T-helper 2 cell treated with Interferon-gamma antibody and Interleukin-4, amounts not matched to agents 5 μg/mL and 100 μg/mL, for 36 hours (primary cell): ENCODE data around the gene SGMS1.

Source experiments
- DNase-seq: peaks from one replicate; pipeline ENCODE4 v3.0.0; 2021; ENCODE audit warnings: low spot score
- H3K27ac Mint-ChIP-seq: one replicate; pipeline ENCODE4 v1.8.0; 2021; ENCODE audit warnings: mild to moderate bottlenecking, mixed read lengths
- H3K27me3 Mint-ChIP-seq: one replicate; pipeline ENCODE4 v1.8.0; 2021; ENCODE audit warnings: low read depth, mixed read lengths
- H3K36me3 Mint-ChIP-seq: one replicate; pipeline ENCODE4 v1.8.0; 2021; ENCODE audit warnings: low read depth, mixed read lengths
- H3K4me1 Mint-ChIP-seq: one replicate; pipeline ENCODE4 v1.8.0; 2021; ENCODE audit warnings: low read depth, mixed read lengths
- H3K4me3 Mint-ChIP-seq: one replicate; pipeline ENCODE4 v1.8.0; 2022; ENCODE audit warnings: mild to moderate bottlenecking, moderate library complexity, mixed read lengths
- H3K9me3 Mint-ChIP-seq: one replicate; pipeline ENCODE4 v1.8.0; 2021; ENCODE audit warnings: mixed read lengths

Gene SGMS1

DNA sequence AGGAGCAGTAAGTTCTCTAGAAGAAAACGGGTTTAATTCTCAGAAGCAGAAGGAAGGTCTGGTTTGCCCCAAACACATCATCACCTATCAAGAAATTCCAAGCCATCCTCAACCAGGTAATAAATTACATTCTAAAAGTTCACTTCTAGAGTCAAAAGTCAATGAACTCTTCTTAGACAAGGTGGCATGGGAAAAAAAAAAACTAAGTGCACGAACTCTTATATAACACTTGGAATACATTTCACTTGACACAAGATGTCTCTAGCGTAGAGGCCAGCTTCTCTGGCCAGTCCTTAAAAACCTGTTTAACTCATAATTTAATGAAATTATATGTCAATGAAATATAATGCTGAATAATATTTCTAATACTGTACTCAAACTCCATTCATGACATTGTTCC is 200.3 kb downstream of the SGMS1 start:
- peaks cover 3% of the 10 kb centered on the region for H3K36me3 Mint-ChIP-seq
- no peak for DNase-seq
- H3K4me1 Mint-ChIP-seq, result peaks cover 30% of the 10 kb centered on the region
- H3K27me3 Mint-ChIP-seq, result peaks cover 3% of the 10 kb centered on the region
- no peak overlapping the region for H3K4me3 Mint-ChIP-seq
- H3K27ac Mint-ChIP-seq, result no peak overlapping the region
- H3K9me3 Mint-ChIP-seq, result no peaks in the 10 kb centered on the region

DNA sequence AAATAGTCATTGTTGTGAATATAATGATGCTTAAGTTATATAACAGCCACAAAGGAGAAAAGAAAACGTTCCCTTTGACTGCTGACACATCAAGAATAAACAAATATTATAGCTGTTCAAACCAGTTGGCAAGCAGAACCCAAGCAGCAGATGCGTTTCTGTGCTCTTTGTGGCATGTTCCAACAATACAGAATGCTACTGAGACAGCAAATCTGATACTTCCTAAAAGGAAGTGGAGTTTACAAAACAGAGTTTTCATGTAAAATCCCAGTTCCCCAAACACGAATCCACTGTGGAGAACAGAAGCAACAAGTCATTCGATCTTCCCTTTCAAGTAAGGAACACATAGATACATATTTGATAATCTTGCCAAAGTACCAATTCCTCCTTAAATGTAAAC is 201.5 kb downstream of the SGMS1 start:
- peaks cover 35% of the 10 kb centered on the region for H3K4me1 Mint-ChIP-seq
- no peak overlapping the region for H3K27ac Mint-ChIP-seq
- DNase-seq, result no peak

DNA sequence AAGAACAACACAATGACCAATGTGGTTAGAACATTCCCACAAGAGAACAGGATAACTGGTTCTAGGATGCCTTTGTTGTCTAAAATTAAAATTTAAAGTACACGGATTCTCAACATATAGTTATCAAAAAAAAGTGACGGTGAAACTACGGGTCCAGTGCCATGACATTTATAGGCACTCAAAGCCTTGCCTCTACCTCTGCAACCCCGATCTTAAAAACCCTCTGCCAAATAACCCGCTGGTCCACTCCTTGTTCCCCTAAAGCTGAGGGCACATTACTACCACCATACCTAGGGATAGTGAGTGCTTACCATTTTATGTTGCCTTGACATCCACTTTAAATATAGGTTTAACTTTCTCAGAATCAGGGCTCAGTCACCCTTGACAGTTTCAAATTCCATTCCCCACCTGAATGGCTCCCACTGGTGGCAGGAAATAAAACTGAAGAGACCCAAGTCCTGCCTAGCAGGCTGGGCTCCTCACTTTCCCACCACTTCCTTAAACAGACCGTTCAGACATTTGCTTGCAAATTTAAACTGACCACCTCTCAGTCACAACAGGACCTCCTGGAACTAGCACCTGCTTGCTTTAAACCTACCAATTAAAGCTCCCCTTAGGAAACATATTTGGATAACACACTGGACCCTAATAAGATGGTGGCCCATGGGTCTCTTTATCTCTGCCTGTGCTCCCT is 202.6 kb downstream of the SGMS1 start:
- H3K27me3 Mint-ChIP-seq, result peaks cover 3% of the 10 kb centered on the region
- H3K27ac Mint-ChIP-seq, result peak overlapping the region; percentile 4
- no peak overlapping the region for H3K4me3 Mint-ChIP-seq
- peak; percentile 27 for DNase-seq
- peaks cover 5% of the 10 kb centered on the region for H3K36me3 Mint-ChIP-seq
- H3K4me1 Mint-ChIP-seq, result peaks cover 34% of the 10 kb centered on the region
- H3K9me3 Mint-ChIP-seq, result no peaks in the 10 kb centered on the region

More for the DNA sequence above, 201.5 kb downstream of the SGMS1 start:
- no peak overlapping the region for H3K4me3 Mint-ChIP-seq
- H3K36me3 Mint-ChIP-seq, result peaks cover 2% of the 10 kb centered on the region
- no peaks in the 10 kb centered on the region for H3K9me3 Mint-ChIP-seq
- peaks cover 3% of the 10 kb centered on the region for H3K27me3 Mint-ChIP-seq

DNA sequence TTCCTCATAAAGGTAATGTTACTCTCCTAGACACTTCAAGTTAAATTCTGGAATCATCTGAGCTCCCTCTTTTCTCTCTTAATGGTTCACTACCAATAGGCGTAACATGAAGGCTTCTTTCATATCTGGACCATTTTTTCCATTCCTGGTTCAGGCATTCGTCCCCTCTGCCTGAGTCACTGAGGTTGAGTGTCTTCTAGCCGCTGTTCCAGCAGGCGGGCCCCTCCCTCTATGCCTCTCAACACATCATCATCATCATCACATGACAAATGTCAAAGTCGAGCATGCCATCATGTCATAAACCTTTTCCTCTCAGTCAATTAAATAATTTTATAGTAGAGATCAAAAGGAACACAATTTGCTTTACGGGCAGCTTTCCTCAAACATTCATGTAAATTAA is 203.6 kb downstream of the SGMS1 start:
- peaks cover 42% of the 10 kb centered on the region for H3K4me1 Mint-ChIP-seq
- no peak for DNase-seq
- H3K27me3 Mint-ChIP-seq, result peaks cover 3% of the 10 kb centered on the region
- peak overlapping the region; percentile 53 for H3K27ac Mint-ChIP-seq
- no peaks in the 10 kb centered on the region for H3K9me3 Mint-ChIP-seq
- peak overlapping the region; percentile 9 for H3K4me3 Mint-ChIP-seq
- peaks cover 8% of the 10 kb centered on the region for H3K36me3 Mint-ChIP-seq

DNA sequence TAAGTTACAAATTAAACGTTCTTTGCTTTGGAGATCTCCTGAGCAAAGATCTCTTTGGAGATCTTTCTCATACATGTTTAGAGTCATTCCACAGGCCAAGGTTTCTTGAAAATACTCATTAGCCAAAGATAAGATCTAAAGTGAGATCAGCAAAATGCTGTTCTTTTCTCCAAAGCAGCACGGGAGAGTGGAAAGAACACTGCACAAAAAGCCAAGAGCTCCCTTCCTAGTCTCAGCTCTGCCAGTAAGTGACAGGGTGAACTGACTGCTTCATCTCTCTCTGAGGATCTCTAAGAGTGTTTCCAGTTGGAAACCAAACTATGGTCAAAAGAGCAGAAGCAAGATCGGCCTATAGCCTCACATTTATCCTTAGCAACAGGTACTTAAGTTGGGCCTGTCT is 204.0 kb downstream of the SGMS1 start:
- H3K36me3 Mint-ChIP-seq, result peaks cover 9% of the 10 kb centered on the region
- H3K27me3 Mint-ChIP-seq, result peaks cover 3% of the 10 kb centered on the region
- H3K4me3 Mint-ChIP-seq, result peak overlapping the region; percentile 9
- H3K27ac Mint-ChIP-seq, result peak overlapping the region; percentile 53
- H3K9me3 Mint-ChIP-seq, result no peaks in the 10 kb centered on the region
- DNase-seq, result no peak
- peaks cover 44% of the 10 kb centered on the region for H3K4me1 Mint-ChIP-seq

DNA sequence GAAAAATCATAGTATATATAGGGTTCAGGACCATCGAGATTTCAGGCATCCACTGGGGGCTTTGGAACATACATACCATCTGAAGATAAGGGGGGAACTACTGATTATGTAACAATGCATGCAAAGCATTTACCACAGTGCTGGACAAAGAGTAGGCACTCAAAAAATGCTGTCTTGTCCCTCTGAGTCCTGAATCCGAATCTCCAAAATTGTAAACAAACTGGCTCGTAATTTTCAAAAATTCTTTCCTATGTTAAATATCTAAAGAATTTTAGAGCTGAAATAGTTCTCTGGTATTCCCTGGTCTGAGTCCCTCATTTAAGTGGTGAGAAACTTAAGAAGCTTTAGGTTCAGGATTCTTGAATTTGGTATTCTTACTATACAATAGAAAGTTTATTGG is 204.7 kb downstream of the SGMS1 start:
- Mint-ChIP-seq H3K4me1 (peaks cover 48% of the 10 kb centered on the region), H3K9me3 (no peaks in the 10 kb centered on the region), H3K27me3 (peaks cover 3% of the 10 kb centered on the region), H3K27ac (no peak overlapping the region), H3K36me3 (peaks cover 9% of the 10 kb centered on the region), H3K4me3 (peak overlapping the region; percentile 90)
- no peak for DNase-seq

DNA sequence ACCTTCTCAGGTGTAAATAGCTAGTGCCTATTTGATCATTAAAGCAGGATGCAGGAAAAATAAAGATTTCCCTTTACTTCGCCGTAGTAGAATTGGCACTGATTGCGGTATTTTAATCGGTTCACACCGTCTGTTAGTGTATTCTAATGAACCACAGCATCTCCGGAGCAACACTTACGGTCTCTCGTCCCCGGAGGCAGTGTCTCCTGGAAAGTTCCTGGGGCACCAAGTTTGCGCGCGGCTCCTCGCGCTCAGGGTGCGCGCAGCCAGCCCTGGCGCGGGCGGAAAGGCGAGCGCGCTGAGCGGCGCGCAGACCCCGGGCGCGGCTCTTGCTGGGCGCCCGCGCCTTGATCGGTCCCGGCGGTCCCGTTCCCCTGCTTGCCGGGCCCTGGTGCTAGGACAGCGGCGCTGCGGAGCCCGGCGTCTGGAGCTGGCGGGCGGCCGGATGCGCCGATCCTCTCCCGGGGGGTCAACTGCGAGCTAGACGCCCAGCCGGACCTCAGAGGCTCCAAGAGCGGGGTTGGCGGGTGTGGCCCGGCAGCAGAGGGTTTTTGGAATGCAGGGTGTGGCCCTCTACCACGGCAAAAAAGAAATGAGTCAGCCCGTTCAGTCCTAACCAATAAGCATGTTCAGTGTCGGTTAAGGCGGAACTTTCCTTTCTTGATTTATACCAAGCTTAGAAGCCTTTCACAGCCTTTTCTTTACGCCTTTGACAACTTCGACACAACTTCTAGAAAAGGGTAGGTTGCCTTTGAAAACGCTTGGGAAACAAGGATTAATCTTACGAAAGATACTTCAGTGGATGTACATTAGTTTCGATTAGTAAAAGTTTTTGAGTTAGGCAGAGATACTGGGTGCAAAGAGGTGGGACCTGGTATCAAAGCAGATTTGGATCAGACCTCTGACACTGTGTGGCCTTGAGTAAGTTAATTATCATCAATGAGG is 205.6 kb downstream of the SGMS1 start:
- DNase-seq, result peak; percentile 70
- no peaks in the 10 kb centered on the region for H3K9me3 Mint-ChIP-seq
- H3K4me1 Mint-ChIP-seq, result peaks cover 52% of the 10 kb centered on the region
- peak overlapping the region; percentile 90 for H3K4me3 Mint-ChIP-seq
- peak overlapping the region; percentile 93 for H3K27ac Mint-ChIP-seq
- no peaks in the 10 kb centered on the region for H3K27me3 Mint-ChIP-seq
- H3K36me3 Mint-ChIP-seq, result peaks cover 9% of the 10 kb centered on the region

DNA sequence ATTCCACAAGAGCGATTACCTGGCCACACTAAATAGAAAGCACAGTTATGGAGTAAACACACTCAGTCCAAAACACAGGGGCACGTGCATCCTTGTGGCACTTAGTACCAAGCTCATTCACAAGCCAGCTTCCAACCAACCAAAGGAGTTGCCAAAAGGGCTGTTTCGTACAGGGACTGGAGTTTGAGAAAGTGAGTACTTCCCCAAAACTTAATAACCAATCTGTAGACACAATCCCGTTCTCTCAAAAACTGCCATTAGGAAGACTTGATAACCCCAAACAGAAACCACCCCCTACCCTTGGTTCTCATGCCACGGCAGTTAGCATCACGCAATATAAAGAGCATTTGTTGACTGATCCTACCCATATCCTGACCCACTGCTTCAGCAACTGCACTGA is 206.3 kb downstream of the SGMS1 start:
- Mint-ChIP-seq H3K9me3 (no peaks in the 10 kb centered on the region), H3K36me3 (peaks cover 9% of the 10 kb centered on the region), H3K4me1 (peaks cover 54% of the 10 kb centered on the region), H3K27ac (peak overlapping the region; percentile 67), H3K4me3 (peak overlapping the region; percentile 90), H3K27me3 (no peaks in the 10 kb centered on the region)
- no peak for DNase-seq

DNA sequence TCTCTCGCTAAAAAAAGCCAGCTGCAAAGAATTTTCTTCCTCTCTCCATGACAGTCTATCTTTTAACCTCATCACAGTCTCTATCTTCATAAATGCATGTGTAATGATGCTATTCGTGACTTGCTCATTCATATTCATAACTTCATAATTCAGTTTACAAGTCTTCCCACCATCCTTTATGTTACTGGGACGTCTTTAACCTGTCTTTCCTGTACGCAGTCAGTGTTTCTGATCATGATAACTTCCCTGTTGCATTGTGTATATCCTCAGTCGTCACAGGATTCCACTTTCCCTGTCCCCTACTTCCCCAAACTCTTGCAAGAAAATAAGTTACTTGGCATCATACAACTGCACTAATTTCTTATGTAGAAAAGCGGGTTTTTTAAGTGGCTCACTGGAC is 206.9 kb downstream of the SGMS1 start:
- peaks cover 58% of the 10 kb centered on the region for H3K4me1 Mint-ChIP-seq
- H3K36me3 Mint-ChIP-seq, result peaks cover 10% of the 10 kb centered on the region
- H3K27me3 Mint-ChIP-seq, result no peaks in the 10 kb centered on the region
- no peak overlapping the region for H3K27ac Mint-ChIP-seq
- no peak for DNase-seq
- H3K9me3 Mint-ChIP-seq, result no peaks in the 10 kb centered on the region
- peak overlapping the region; percentile 74 for H3K4me3 Mint-ChIP-seq

DNA sequence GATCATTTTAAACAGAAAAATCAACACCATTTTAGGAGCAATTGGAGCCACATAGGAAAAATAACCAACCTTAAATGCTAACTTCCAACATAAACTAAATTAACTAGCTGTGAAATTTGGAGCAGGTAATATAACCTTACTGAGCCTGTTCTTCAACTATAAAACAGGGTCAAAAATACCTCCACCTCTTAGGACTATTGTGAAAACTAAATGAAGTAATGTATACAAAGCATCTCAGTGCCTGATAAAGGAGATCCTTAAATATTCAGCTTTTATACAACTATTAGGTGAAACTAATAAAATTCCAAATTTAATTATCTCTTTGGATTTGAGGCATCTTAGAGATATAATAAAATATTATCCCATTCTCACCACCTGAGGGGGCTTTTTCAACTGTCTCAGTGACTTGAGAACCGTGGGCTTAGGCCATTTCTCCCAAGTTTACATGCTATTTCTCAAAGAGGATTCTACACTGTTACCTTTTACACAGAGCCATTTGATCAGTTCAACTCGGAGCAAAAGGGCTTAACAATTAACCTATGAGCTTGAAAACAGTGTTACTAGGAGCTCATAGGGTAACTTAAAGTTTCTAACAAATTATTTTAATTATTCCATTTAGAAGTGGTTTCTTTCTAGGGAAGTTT is 207.5 kb downstream of the SGMS1 start:
- peaks cover 10% of the 10 kb centered on the region for H3K36me3 Mint-ChIP-seq
- H3K9me3 Mint-ChIP-seq, result no peaks in the 10 kb centered on the region
- no peak overlapping the region for H3K27ac Mint-ChIP-seq
- no peak for DNase-seq
- H3K27me3 Mint-ChIP-seq, result no peaks in the 10 kb centered on the region
- peak overlapping the region; percentile 74 for H3K4me3 Mint-ChIP-seq
- H3K4me1 Mint-ChIP-seq, result peaks cover 57% of the 10 kb centered on the region

DNA sequence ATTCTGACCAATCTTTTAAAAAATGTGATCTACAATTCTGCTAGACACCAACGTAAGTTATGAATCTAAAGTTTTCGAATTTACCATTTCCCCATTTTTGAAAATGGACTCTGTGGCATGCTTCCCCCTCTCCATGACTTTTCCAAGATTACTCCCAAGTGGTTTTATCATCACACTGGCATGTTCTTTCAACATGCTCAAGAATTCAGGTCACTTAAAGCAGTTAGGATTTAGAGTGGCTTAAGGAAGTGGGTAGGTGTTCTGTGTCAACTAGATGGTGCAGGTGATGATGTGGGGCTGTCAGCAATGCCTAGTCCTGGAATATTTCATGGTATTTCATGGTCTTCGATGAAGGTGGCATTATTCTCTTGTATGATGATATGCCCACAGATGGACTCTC is 208.5 kb downstream of the SGMS1 start:
- Mint-ChIP-seq H3K36me3 (peaks cover 10% of the 10 kb centered on the region), H3K4me1 (peaks cover 58% of the 10 kb centered on the region), H3K27ac (no peak overlapping the region), H3K27me3 (no peaks in the 10 kb centered on the region), H3K9me3 (no peaks in the 10 kb centered on the region), H3K4me3 (peak overlapping the region; percentile 20)
- DNase-seq, result no peak

DNA sequence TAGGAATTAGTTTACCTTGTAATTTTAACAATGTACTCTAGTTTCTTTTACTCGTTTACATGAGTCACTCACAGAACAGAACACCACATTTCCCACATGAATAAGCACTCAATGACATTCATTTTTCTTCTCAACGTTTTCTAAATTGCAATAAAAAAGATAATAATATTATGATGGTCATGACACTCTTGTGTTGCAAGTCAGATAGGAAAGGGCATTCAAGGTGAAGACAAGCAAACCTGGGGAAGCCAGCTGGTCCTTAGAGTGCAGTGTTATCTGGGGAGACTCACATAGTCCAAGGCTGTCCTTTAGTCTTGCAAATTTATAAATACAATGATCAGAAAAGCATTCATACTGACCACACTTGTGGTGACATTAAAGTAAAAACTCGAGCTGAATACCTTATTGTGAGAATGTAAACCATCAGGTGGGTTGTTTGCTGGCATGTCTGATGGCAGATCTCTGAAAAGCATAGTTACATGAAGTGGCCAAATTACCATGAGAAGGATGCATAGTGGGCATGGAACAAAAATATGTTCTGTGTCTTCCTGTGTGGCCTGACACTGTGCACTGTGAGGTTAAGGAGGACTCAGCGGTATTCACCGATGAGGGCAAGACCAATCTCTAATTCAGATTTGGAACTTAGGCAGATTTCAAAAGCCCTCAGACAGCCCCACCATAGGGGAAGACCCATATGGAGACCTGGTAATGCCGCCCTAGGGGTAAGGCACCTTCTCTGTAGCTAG is 213.5 kb downstream of the SGMS1 start:
- Mint-ChIP-seq H3K27me3 (no peaks in the 10 kb centered on the region), H3K9me3 (no peaks in the 10 kb centered on the region), H3K4me3 (no peak overlapping the region), H3K4me1 (peaks cover 47% of the 10 kb centered on the region), H3K27ac (no peak overlapping the region), H3K36me3 (peaks cover 34% of the 10 kb centered on the region)
- DNase-seq, result no peak

DNA sequence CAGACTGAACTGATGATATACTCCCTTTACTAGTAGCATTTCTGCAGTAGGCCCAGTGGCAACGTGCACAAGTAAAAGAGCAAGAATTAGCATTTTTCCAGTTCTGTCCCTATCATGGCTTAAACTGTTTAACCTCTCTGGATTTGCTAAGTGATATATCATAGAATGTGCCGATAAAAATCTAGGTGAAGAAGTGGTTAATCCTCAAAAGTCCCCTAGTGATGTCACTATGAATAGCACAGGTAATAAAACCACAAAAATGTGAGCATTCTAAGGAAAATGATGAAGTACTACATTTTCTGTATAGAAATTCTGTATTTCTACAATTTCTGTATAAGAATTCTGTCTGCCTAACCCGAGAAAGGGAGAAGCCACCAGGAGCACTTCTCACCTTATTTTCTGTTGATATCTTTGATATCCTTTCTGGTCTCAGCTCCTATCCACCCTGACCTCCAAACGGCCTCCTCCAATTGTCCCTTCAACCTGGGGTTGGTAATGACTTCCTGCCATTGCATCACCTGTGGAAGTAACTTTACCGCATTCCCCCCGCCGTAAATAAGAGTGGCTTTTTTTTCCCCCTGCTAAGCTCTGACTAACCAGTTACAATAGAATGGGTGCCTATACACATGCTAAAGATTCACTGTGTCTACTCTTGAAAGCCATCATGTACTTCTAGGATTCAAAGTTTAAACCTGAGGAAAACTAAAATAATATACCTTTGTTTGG is 216.5 kb downstream of the SGMS1 start:
- H3K4me1 Mint-ChIP-seq, result peaks cover 41% of the 10 kb centered on the region
- no peak overlapping the region for H3K27ac Mint-ChIP-seq
- H3K9me3 Mint-ChIP-seq, result no peaks in the 10 kb centered on the region
- H3K4me3 Mint-ChIP-seq, result no peak overlapping the region
- H3K27me3 Mint-ChIP-seq, result no peaks in the 10 kb centered on the region
- no peak for DNase-seq
- peaks cover 46% of the 10 kb centered on the region for H3K36me3 Mint-ChIP-seq
